Stimulated activated CD4-positive, alpha-beta T cell treated with anti-CD3 and anti-CD28 coated beads, TNF-alpha, amount 100 ng/mL, for 4 hours (primary cell): ENCODE data around the gene ATR.
"Not testable (repeated sequence)": the region's sequence is repeated elsewhere in the genome, so short reads cannot be mapped to it uniquely, and the experiment has no call there.

Source experiments
- DNase-seq, 3 experiments: peaks; one replicate each; pipeline ENCODE4 v3.0.0-alpha.2; 2020; ENCODE audit warnings: low read depth in 3 of 3

ATR gene

DNA sequence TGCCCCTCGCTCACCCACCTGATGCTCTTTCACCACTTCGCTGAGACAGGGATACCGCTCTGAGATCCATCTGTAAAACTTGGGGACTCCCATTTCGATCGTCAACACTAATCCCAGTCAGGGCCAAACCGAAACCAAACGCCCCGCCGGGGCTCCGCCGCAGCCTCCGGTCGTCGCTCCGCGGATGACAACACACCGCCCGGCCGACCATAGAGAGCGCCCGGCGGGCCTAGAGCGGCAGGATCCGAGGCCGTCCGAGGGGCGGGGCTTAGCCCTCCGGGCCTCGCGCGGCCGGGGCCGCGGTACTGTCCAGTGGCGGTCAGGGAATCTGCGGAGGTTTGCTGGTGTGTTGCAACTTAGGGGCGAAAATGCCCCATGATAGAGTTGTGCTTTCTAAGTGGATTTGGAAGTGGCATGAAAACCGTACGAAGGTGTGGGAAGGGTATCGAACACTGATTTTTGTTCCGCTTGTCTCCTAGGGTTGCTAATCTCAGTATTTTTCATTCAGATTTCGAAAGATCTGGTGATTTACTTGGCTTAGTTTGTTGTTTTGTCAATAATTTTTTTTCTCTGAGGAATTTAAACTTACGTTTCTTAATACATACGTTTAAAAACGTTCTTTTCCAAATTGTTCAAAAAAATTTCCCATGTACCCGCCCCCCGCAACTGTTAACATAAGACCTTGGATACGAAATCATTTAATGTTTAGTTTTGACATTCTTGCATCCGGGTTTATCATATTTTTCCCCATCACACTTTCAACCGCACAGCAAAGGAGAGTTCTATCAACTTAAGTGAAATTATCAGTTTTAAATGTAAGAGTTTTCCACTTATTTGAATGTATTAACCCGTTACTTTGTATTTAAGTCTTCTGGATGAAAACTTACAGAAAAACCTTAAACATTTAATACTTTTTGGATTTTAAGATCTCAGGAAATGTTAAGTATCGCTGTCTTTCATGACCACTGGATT is 130.4 kb downstream of the ATR start, which contains the start of gene XRN1:
Gene XRN1, minus strand, starts transcription at position 186 of the 972 bp plus-strand sequence. Its CDS starts 93 bp downstream, at position 93.
- peak; percentile 86 to 90 (median 88) for DNase-seq

GRCh38 chr3:142447301-142447851 is 131.2 kb downstream of the ATR start:
- DNase-seq = peak in 1 of 3 experiments; percentile 18

DNA sequence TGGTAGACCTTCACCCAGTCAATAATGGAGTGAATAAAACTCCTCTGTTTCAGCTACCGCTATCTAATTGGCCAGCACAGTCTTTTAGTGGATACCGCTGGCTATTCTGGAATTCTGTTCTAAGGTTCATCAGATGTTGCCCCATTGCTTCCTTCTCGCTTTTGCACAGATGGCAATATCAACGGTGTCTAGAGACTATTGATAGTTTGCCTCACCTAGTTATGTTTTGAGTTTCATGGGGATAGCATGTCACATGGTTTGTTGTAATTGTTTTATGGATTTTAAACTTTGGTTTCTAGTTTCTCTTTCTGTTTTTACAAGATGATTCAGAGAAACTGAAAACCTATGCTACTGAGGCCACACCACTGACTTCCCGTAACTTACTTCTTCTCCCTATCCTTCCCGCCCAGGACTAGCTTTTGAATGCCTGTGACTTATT is 132.7 kb downstream of the ATR start:
- DNase-seq = no peak

DNA sequence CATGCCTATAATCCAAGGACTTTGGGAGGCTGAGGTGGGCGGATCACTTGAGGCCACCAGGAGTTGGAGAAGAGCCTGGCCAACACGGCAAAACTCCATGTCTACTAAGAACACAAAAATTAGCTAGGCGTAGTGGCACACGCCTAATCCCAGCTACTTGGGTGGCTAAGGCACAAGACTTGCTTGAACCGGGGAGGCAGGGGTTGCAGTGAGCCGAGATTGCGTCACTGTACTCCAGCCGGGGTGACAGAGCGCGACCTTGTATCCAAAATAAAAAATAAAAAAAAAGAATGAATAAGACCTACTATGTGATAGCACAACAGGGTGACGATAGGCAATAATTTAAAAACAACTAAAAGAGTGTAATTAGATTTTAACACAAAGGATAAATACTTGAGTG is 134.2 kb downstream of the ATR start:
- DNase-seq = no peak

- not testable (repeated sequence) for DNase-seq
Observed at GRCh38 chr3:142443060-142443459, 135.5 kb downstream of the ATR start.

DNA sequence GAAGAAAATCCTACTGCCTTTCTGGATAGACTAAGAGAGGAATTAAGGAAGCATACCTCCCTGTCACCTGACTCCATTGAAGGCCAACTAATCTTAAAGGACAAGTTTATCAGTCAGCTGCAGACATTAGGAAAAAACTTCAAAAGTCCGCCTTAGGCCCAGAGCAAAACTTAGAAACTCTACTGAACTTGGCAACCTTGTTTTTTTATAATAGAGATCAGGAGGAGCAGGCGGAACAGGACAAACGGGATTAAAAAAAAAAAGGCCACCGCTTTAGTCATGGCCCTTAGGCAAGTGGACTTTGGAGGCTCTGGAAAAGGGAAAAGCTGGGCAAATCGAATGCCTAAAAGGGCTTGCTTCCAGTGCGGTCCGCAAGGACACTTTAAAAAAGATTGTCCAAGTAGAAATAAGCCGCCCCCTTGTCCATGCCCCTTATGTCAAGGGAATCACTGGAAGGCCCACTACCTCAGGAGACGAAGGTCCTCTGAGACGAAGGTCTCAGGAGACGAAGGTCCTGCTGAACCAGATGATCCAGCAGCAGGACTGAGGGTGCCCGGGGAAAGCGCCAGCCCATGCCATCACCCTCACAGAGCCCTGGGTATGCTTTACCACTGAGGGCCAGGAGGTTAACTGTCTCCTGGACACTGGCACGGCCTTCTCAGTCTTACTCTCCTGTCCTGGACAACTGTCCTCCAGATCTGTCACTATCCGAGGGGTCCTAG is 138.9 kb downstream of the ATR start:
- DNase-seq = not testable (repeated sequence)

DNA sequence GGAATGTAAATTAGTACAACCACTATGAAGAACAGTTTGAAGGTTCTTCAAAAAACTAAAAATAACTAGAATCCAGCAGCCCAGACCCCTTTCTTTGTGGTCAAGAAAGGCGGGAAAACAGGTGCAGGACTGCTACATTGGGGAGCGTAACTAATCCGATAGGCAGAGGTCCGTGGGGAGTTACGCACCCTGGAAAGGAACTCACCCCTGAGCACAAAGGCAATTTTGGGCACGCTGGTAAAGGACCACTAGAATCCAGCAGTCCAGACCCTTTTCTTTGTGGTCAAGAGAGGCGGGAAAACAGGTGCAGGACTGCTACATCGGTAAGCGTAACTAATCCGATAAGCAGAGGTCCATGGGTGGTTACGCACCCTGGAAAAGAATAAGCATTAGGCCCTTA is 140.4 kb downstream of the ATR start:
- DNase-seq = not testable (repeated sequence)

DNA sequence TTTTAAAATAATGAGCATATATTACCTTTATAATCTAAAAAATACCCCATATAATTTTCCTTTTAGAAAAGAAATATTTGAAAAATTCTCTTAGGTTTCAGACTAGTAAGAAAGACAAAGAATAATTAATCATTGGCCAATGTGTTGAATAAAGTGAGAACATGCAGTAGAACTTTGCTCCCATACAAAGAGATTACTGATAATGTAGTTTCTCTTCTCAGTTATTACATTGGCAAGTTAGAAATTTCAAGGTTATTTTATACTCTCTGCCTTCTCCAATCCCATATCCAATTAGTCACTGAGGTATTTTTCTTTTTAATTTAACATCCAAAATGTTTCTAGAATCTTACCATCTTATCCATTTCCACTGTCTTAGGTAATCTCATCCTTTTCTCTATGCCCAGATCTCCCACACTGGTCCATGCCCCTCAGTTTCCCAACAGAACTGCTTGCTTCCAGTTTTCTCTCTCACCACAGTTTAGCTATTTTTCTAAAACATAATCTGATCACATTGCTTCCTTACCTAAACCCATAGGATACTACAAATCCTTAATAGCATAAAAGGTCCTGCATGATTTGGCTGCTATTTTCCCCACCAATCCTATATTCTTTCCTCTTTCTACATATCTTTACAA is 141.5 kb downstream of the ATR start:
- no peak for DNase-seq

GRCh38 chr3:142434503-142434902 is 144.0 kb downstream of the ATR start:
- DNase-seq = no peak

DNA sequence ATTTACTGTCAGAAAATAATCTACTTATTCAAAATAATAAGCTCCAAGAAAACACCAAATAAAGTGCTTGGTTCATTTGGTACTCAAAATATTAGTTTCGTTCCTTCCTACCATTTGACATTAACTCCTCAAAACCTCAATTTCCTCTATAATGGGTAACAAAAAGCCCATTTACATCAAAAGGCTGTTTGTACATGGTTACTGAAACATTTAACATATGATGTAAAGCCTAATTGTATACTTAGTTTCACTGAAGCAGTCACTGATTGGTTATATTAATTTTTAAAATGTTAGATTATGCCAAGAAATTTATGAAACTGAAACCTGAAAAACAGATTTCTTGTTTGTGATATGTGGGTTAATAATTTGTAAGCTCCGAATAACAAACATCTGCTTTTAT is 145.4 kb downstream of the ATR start:
- DNase-seq = no peak

DNA sequence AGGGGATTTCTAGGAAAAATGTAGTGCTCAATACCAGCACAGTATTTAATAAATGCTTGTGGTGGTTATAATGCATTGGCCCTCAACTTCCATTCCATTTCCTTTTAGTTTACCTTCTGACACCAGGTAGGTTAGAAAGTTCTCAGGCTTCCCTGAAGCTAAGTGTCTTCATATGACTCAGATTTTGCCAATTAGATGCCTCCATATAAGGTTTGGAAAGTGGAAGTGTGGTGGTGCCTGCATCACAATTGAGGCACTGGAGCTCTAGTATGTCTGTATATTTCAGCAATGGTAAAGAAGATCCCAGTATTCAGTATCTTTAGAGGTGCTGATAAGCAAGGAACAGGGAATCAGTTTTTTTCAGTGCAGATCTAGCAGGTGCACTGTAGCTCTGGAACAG is 149.0 kb downstream of the ATR start:
- no peak for DNase-seq

GRCh38 chr3:142424754-142425153 is 153.8 kb downstream of the ATR start:
- DNase-seq = no peak

GRCh38 chr3:142418926-142419592 is 159.5 kb downstream of the ATR start:
- no peak for DNase-seq

- no peak for DNase-seq
Observed at GRCh38 chr3:142417302-142417701, 161.2 kb downstream of the ATR start.

DNA sequence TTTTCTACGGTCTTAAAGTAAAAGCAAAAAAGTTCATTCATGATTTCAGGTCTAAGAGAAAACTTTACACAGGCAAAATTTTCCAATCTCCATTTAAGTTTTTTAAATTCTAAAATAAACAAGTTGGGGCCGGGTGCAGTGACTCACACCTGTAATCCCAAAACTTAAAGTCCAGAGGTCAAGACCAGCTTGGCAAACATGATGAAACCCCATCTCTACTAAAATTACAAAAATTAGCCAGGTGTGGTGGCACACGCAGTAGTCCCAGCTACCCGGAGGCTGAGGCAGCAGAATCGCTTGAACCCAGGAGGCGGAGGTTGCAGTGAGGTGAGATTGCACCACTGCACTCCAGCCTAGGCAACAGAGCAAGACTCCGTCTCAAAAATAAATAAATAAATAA is 178.0 kb downstream of the ATR start:
- not testable (repeated sequence) for DNase-seq
